Liver (tissue), 9 donors: ENCODE results near the gene ULK2. TPM values are rescaled to one million over a fixed set of nuclear protein-coding genes. Genes with fewer than 3 reads are reported as not detected.
A peak's percentile ranks its signal among the peaks of the same experiment; 100 is the strongest.

Experiments used
- DNase-seq: peaks from one replicate; pipeline ENCODE4 v3.0.0-alpha.2; 2017; ENCODE audit warnings: low spot score
- H3K27ac ChIP-seq, 2 donors: one replicate each; pipeline ENCODE4 v1.7.0; 2013; ENCODE audit warnings: inconsistent platforms in 2 of 2, low read length in 2 of 2, control low read depth in 1 of 2, low read depth in 1 of 2, mild to moderate bottlenecking in 1 of 2
- H3K27me3 ChIP-seq, 4 donors: one replicate each; pipeline versions ENCODE4 v1.6.1 to v1.7.0; 2013; ENCODE audit warnings: low read length in 3 of 4, inconsistent platforms in 1 of 4, mild to moderate bottlenecking in 1 of 4, moderate library complexity in 1 of 4; ENCODE audit not compliant: control insufficient read depth in 4 of 4, insufficient read depth in 4 of 4
- H3K36me3 ChIP-seq, 4 donors: one replicate each; pipeline versions ENCODE4 v1.6.1 to v1.7.0; 2013; ENCODE audit warnings: low read length in 3 of 4, mild to moderate bottlenecking in 3 of 4, low read depth in 1 of 4, moderate library complexity in 1 of 4; ENCODE audit not compliant: control insufficient read depth in 4 of 4, insufficient read depth in 3 of 4
- H3K4me1 ChIP-seq, 4 donors: one replicate each; pipeline versions ENCODE4 v1.6.1 to v1.7.0; 2013; ENCODE audit warnings: low read length in 3 of 4, mild to moderate bottlenecking in 3 of 4, moderate library complexity in 1 of 4; ENCODE audit not compliant: control insufficient read depth in 4 of 4, insufficient read depth in 4 of 4
- H3K4me3 ChIP-seq, 3 donors: one replicate each; pipeline versions ENCODE4 v1.6.1 to v1.7.0; 2013; ENCODE audit warnings: low read length in 3 of 3, control low read depth in 1 of 3, low read depth in 1 of 3, mild to moderate bottlenecking in 1 of 3
- H3K9ac ChIP-seq, 2 donors: one replicate each; pipeline ENCODE4 v1.7.0; 2013; ENCODE audit warnings: low read length in 2 of 2, mild to moderate bottlenecking in 2 of 2, moderate library complexity in 2 of 2, control low read depth in 1 of 2, low read depth in 1 of 2
- H3K9me3 ChIP-seq, 4 donors: one replicate each; pipeline versions ENCODE4 v1.6.1 to v1.7.0; 2013; ENCODE audit warnings: low read length in 3 of 4; ENCODE audit not compliant: control insufficient read depth in 4 of 4
- EGR1 ChIP-seq, 2 donors: IDR thresholded peaks; 2 replicates each; pipeline ENCODE4 v1.6.1; 2016 to 2018; ENCODE audit warnings: antibody characterized with exemption in 2 of 2, low read depth in 2 of 2
- FOXA2 ChIP-seq: IDR thresholded peaks from 2 replicates; pipeline ENCODE4 v1.6.1; 2016; ENCODE audit warnings: antibody characterized with exemption
- GABPA ChIP-seq, 2 donors: IDR thresholded peaks in 1 of 2; conservative IDR thresholded peaks in 1 of 2; 2 replicates each; pipeline ENCODE4 v1.6.1; 2016; ENCODE audit warnings: antibody characterized with exemption in 2 of 2, mild to moderate bottlenecking in 1 of 2, moderate library complexity in 1 of 2
- HNF4G ChIP-seq: IDR thresholded peaks from 2 replicates; pipeline ENCODE4 v1.6.1; 2016; ENCODE audit warnings: antibody characterized with exemption
- NR2F2 ChIP-seq: IDR thresholded peaks from 2 replicates; pipeline ENCODE4 v1.6.1; 2016; ENCODE audit warnings: antibody characterized with exemption
- RAD21 ChIP-seq, 2 donors: IDR thresholded peaks; 2 replicates each; pipeline ENCODE4 v1.6.1; 2016; ENCODE audit warnings: antibody characterized with exemption in 2 of 2, mild to moderate bottlenecking in 2 of 2
- RXRA ChIP-seq, 2 donors: IDR thresholded peaks; 2 replicates each; pipeline ENCODE4 v1.6.1; 2017 to 2018; ENCODE audit warnings: antibody characterized with exemption in 2 of 2, mild to moderate bottlenecking in 1 of 2
- SP1 ChIP-seq: IDR thresholded peaks from 2 replicates; pipeline ENCODE4 v1.6.1; 2018; ENCODE audit warnings: antibody characterized with exemption, mild to moderate bottlenecking
- YY1 ChIP-seq: IDR thresholded peaks from 2 replicates; pipeline ENCODE4 v1.6.1; 2016; ENCODE audit warnings: antibody characterized with exemption, mild to moderate bottlenecking
- WGBS: extraction: QIAGEN DNeasy Blood & Tissue Kit; methylation state at CpG from one replicate; pipeline ENCODE4 v1.1.7; 2013; 5-methylcytosine and 5-hydroxymethylcytosine counted together
- polyA plus RNA-seq, 2 donors: library from polyadenylated mRNA; stranded (reverse) in 1 of 2; unstranded in 1 of 2; fragments of 200-250 nt in 1 of 2; fragments of >200 nt in 1 of 2; fragmentation: Nextera tagmentation in 1 of 2; extraction: Ambion mirVana in 1 of 2; gene quantifications; one replicate each; pipeline versions ENCODE4 v1.2.1 to v1.2.3, GENCODE V29; 2013 to 2015
- total RNA-seq, 2 donors: library from RNA; depleted of rRNA; stranded (reverse); fragments of >200 nt; gene quantifications; one replicate each; pipeline ENCODE4 v1.2.3, GENCODE V29; 2014
- TF ChIP-seq, protein P1 (sequence below): fragments of 150-350 bp; IDR thresholded peaks from 2 replicates; pipeline ENCODE4 v1.5.1; 2017; ENCODE audit warnings: improper control_type of control experiment, low read depth, low read length; ENCODE audit not compliant: missing input control
- TF ChIP-seq, protein P2 (sequence below): IDR thresholded peaks from 2 replicates; pipeline ENCODE4 v1.6.1; 2016; ENCODE audit warnings: antibody characterized with exemption, mild to moderate bottlenecking
- donor health status: healthy.
- donor health status: healthy.
- donor health status: healthy.
- donor health status: healthy.
- donor health status: healthy.

ULK2 gene
- total and polyA plus RNA-seq, 4 donors = 0.89 to 7.9 (median 4.2) TPM

DNA sequence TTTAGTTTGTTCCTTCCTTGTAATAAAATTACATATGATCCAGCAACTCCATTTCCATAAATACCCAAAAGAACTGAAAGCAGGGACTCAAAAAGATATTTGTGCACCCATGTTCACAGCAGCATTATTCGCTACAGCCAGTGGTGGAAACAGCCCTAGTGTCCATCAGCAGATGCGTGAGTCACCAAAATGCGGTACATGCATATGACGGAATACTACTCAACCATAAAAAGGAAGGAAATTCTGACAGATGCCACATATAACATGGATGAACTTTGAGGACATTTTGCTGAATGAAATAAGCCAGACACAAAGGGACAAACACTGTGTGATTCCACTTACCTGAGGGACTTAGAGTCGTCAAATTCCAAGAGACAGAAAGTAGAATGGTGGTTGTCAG is 142.2 kb downstream of the ULK2 start (continued):
- TF ChIP-seq, protein P1, sequence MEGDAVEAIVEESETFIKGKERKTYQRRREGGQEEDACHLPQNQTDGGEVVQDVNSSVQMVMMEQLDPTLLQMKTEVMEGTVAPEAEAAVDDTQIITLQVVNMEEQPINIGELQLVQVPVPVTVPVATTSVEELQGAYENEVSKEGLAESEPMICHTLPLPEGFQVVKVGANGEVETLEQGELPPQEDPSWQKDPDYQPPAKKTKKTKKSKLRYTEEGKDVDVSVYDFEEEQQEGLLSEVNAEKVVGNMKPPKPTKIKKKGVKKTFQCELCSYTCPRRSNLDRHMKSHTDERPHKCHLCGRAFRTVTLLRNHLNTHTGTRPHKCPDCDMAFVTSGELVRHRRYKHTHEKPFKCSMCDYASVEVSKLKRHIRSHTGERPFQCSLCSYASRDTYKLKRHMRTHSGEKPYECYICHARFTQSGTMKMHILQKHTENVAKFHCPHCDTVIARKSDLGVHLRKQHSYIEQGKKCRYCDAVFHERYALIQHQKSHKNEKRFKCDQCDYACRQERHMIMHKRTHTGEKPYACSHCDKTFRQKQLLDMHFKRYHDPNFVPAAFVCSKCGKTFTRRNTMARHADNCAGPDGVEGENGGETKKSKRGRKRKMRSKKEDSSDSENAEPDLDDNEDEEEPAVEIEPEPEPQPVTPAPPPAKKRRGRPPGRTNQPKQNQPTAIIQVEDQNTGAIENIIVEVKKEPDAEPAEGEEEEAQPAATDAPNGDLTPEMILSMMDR = no peak
- TF ChIP-seq, protein P2, sequence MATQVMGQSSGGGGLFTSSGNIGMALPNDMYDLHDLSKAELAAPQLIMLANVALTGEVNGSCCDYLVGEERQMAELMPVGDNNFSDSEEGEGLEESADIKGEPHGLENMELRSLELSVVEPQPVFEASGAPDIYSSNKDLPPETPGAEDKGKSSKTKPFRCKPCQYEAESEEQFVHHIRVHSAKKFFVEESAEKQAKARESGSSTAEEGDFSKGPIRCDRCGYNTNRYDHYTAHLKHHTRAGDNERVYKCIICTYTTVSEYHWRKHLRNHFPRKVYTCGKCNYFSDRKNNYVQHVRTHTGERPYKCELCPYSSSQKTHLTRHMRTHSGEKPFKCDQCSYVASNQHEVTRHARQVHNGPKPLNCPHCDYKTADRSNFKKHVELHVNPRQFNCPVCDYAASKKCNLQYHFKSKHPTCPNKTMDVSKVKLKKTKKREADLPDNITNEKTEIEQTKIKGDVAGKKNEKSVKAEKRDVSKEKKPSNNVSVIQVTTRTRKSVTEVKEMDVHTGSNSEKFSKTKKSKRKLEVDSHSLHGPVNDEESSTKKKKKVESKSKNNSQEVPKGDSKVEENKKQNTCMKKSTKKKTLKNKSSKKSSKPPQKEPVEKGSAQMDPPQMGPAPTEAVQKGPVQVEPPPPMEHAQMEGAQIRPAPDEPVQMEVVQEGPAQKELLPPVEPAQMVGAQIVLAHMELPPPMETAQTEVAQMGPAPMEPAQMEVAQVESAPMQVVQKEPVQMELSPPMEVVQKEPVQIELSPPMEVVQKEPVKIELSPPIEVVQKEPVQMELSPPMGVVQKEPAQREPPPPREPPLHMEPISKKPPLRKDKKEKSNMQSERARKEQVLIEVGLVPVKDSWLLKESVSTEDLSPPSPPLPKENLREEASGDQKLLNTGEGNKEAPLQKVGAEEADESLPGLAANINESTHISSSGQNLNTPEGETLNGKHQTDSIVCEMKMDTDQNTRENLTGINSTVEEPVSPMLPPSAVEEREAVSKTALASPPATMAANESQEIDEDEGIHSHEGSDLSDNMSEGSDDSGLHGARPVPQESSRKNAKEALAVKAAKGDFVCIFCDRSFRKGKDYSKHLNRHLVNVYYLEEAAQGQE = no peak

DNA sequence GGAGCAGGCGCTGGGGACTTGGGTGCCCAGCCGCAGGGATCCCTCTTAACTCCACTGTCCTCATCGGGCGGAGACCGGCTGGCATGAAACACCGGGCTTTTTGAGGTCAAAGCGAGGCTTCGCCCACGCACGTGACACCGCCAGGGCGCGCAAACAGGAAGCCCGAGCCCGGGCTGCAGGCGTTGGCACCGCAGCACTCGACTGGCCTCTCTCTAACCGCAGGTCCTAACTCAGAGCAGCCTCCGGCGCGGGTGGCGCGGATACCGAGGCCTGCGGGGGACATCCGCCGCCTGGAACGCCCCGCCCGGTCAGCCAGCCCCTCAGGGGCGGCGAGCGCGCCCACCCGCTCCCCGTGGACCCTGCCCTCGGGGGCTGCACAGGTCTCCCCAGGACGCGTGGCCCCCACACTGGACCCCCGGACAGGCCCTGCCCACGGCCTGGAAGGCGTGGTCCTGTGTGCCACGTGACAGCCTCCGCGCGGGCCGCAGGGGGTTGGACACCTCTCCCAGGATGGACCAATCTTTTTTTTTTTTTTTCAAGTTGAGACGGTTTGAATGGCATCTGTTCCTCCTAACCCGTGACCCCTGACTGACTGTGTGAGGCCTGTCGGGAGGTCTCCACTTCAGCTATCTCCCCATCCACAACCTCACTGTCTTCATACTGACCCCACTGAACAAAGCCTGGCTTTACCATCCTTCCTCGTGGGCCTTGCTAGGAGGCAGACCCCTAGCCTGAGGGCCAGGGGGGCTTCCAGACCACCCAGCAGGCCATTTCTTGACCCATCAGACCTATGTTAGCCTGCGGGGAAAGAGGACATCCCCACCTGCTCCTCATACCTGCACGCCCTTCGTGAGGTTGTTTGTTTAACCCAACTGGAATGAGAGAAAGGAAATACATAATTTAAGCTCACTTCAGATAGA is 143.0 kb downstream of the ULK2 start:
- no peaks in the 10 kb centered on the region for H3K36me3 ChIP-seq
- 45% methylated on average over 55 of the region's 55 CpGs for WGBS
- H3K9ac ChIP-seq = no peak overlapping the region
- peak overlapping the region in 1 of 3 donors; percentile 32 for H3K4me3 ChIP-seq
- no peaks in the 10 kb centered on the region for H3K27me3 ChIP-seq
- no peaks in the 10 kb centered on the region for H3K9me3 ChIP-seq
- H3K4me1 ChIP-seq = peaks cover 8 to 17% (median 12%) of the 10 kb centered on the region in 4 donors
- H3K27ac ChIP-seq = peak overlapping the region; percentile 8 to 40
- TF ChIP-seq YY1 (peak; percentile 45), RXRA (IDR thresholded peaks at IDR 0.05) (peak; percentile 67 to 73), RAD21 (IDR thresholded peaks at IDR 0.05) (peak in 1 of 2 donors; percentile 4), GABPA (IDR thresholded peaks at IDR 0.05 in 1 of 2, conservative IDR thresholded peaks at IDR 0.05 in 1 of 2) (no peak), SP1 (peak; percentile 24)
- TF ChIP-seq, protein P2 = no peak
- DNase-seq = no peak

DNA sequence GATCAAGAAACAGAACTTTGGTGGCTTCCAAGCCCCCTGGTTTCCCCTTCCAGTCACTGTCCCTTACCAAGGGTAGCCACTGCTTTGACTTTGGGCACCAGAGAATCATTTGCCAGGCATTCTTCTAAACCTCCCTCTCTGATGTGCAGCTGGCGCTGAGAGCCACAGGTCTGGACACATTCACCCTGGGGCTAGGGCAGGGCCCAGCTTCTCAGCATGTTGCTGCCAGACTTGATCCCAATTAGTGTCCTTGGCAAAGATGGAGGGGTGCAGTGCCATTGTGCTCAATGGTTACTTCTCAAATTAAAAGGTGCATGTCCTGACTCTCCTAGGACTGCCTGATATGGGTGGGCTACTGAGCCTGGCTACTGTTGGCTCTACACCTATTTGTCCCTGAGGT is 143.8 kb downstream of the ULK2 start:
- Histone ChIP-seq H3K36me3 (no peaks in the 10 kb centered on the region), H3K9ac (no peak overlapping the region), H3K27ac (peak overlapping the region in 1 of 2 donors; percentile 8), H3K9me3 (no peaks in the 10 kb centered on the region), H3K4me1 (peaks cover 8 to 17% (median 12%) of the 10 kb centered on the region in 4 donors), H3K4me3 (no peak overlapping the region), H3K27me3 (no peaks in the 10 kb centered on the region)
- no peak for DNase-seq
- WGBS = 100% methylated on average over 1 of the region's 1 CpG
- TF ChIP-seq, protein P2 = no peak
- TF ChIP-seq NR2F2 = no peak
- TF ChIP-seq EGR1 (IDR thresholded peaks at IDR 0.05; ENCODE audit: low read depth in 2 of 2) = no peak
- TF ChIP-seq FOXA2 = no peak
- TF ChIP-seq, protein P1 = no peak
- no peak for TF ChIP-seq HNF4G
- TF ChIP-seq SP1 = no peak
